Measurements from ENCODE around the gene POLD2. TPM values are rescaled to one million over a fixed set of nuclear protein-coding genes. Genes with fewer than 3 reads are reported as not detected.

The POLD2 gene
- total and polyA plus RNA-seq, 2 donors (not counting 3 experiments of a cell fraction or from before 2014, with no cell fraction given), result 96.5 to 122 TPM

GRCh38 chr7:44067064-44067951 lies 56.0 kb downstream of the POLD2 start:
- intact Hi-C loops (cut with micrococcal nuclease) (no loop called here), dilution Hi-C loops (cut with MboI; ENCODE audit: extremely low pct_ligation_motif_present, low sequenced_read_pairs) (no loop called here)
- H2AFZ ChIP-seq (ENCODE audit: low read depth, low read length), result no peak overlapping the region
- no peaks in the 10 kb centered on the region for H3K79me2 ChIP-seq (ENCODE audit: control insufficient read depth, insufficient read depth, low read length)
- no peaks in the 10 kb centered on the region for H3K9me1 ChIP-seq (replicated peaks; ENCODE audit: control insufficient read depth, extremely low read depth, insufficient read depth, low read length)
- H3K27me3 ChIP-seq (ENCODE audit: control insufficient read depth in 2 of 2, insufficient read depth in 2 of 2, low read length in 2 of 2), result peaks cover 2 to 13% of the 10 kb centered on the region in 2 experiments
- H3K4me1 ChIP-seq (ENCODE audit: control insufficient read depth, extremely low read depth, insufficient read depth, low read length), result peaks cover 3% of the 10 kb centered on the region
- DNase-seq (ENCODE audit: low read depth, low spot score) (no peak), FAIRE-seq (no peak)
- no peak overlapping the region for H3K4me3 ChIP-seq (replicated peaks in 1 of 3; ENCODE audit: insufficient read depth in 1 of 3, low read depth in 1 of 3, low read length in 3 of 3)
- H3K9me3 ChIP-seq (replicated peaks; ENCODE audit: control insufficient read depth, insufficient read depth, low read length), result no peaks in the 10 kb centered on the region
- peak; percentile 11 for TF ChIP-seq POLR2A (IDR thresholded peaks at IDR 0.05; ENCODE audit: low read depth, low read length)
- TF ChIP-seq, protein P1, sequence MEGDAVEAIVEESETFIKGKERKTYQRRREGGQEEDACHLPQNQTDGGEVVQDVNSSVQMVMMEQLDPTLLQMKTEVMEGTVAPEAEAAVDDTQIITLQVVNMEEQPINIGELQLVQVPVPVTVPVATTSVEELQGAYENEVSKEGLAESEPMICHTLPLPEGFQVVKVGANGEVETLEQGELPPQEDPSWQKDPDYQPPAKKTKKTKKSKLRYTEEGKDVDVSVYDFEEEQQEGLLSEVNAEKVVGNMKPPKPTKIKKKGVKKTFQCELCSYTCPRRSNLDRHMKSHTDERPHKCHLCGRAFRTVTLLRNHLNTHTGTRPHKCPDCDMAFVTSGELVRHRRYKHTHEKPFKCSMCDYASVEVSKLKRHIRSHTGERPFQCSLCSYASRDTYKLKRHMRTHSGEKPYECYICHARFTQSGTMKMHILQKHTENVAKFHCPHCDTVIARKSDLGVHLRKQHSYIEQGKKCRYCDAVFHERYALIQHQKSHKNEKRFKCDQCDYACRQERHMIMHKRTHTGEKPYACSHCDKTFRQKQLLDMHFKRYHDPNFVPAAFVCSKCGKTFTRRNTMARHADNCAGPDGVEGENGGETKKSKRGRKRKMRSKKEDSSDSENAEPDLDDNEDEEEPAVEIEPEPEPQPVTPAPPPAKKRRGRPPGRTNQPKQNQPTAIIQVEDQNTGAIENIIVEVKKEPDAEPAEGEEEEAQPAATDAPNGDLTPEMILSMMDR (IDR thresholded peaks at IDR 0.05; ENCODE audit: extremely low read depth in 1 of 2, insufficient read depth in 1 of 2, low read depth in 1 of 2, low read length in 2 of 2), result no peak
- H3K9ac ChIP-seq (replicated peaks; ENCODE audit: extremely low read depth, insufficient read depth, low read length), result no peak overlapping the region
- ChIA-PET CTCF (interaction anchor here (0.8 to 2.6 kb wide), 4 partner anchors 20 to 129 kb away, joined by 3 to 7 read pairs (median 3); no protein-coding TSS in a partner anchor), POLR2A (interaction anchor here (0.5 kb wide), 1 partner anchor 400 kb away, joined by 5 read pairs; no protein-coding TSS in a partner anchor)
- no peak overlapping the region for H3K4me2 ChIP-seq (ENCODE audit: insufficient read depth, low read length)
- BruUV-seq (replicated peaks), result no TSS peak
- no peak overlapping the region for H3K27ac ChIP-seq (ENCODE audit: insufficient read depth, low read depth, low read length)
- no peaks in the 10 kb centered on the region for H4K20me1 ChIP-seq (replicated peaks; ENCODE audit: control insufficient read depth, extremely low read depth, insufficient read depth, low read length)
- no peaks in the 10 kb centered on the region for H3K36me3 ChIP-seq (ENCODE audit: control insufficient read depth in 2 of 2, extremely low read depth in 1 of 2, insufficient read depth in 2 of 2, low read length in 2 of 2)

DNA sequence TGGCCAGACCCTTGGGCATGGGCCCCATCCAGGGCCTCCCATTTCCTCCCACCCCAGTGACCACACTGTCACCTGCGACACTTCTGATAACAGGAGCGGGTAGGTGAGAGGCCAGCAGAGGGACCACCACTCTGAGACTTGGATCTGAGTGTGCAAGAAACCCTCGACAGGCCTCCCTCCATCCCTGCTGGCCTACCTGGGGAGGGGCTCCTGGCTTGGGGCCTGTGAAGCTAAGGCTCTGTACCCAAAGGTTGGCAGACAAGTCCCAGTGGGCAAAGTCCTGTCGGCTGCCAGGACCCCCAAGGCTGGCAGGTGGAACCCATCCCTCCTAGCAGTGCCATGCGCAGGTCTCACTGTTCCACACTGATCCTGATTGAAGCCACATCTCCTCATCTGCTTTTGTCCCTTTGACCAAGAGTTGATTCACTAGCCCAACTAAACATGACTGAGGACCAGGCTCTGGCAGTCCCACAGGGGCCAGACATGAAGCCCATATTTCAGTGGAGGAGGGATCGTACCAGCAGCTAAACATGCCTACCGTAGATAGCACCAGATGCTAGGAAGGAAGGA lies 56.8 kb downstream of the POLD2 start:
- POLR2A ChIA-PET, result no interaction called here
- no peaks in the 10 kb centered on the region for H3K4me1 ChIP-seq (ENCODE audit: control insufficient read depth, extremely low read depth, insufficient read depth, low read length)
- no peak overlapping the region for H3K27ac ChIP-seq (ENCODE audit: insufficient read depth, low read depth, low read length)
- dilution Hi-C loops (cut with MboI; ENCODE audit: extremely low pct_ligation_motif_present, low sequenced_read_pairs), result no loop called here
- no peak overlapping the region for H3K4me3 ChIP-seq (replicated peaks in 1 of 3; ENCODE audit: insufficient read depth in 1 of 3, low read depth in 1 of 3, low read length in 3 of 3)
- no TSS peak for BruUV-seq (replicated peaks)
- CTCF ChIA-PET, result interaction anchor here (1.0 to 2.6 kb wide), 4 partner anchors 17 to 130 kb away, joined by 3 to 7 read pairs (median 3); no protein-coding TSS in a partner anchor
- no peaks in the 10 kb centered on the region for H3K9me3 ChIP-seq (replicated peaks; ENCODE audit: control insufficient read depth, insufficient read depth, low read length)
- intact Hi-C loops (cut with micrococcal nuclease), result no loop called here
- H3K27me3 ChIP-seq (ENCODE audit: control insufficient read depth in 2 of 2, insufficient read depth in 2 of 2, low read length in 2 of 2), result peaks cover 2 to 13% of the 10 kb centered on the region in 2 experiments
- DNase-seq (ENCODE audit: low read depth, low spot score) (no peak), FAIRE-seq (no peak)
- H4K20me1 ChIP-seq (replicated peaks; ENCODE audit: control insufficient read depth, extremely low read depth, insufficient read depth, low read length), result no peaks in the 10 kb centered on the region
- H3K36me3 ChIP-seq (ENCODE audit: control insufficient read depth in 2 of 2, extremely low read depth in 1 of 2, insufficient read depth in 2 of 2, low read length in 2 of 2), result peaks cover 0 to 2% of the 10 kb centered on the region in 2 experiments
- TF ChIP-seq EZH2 (IDR thresholded peaks at IDR 0.05; ENCODE audit: borderline replicate concordance, low read depth, low read length, severe bottlenecking) (no peak), MAX (IDR thresholded peaks at IDR 0.05; ENCODE audit: insufficient read depth, insufficient read length) (no peak), GATA2 (IDR thresholded peaks at IDR 0.05; ENCODE audit: insufficient read depth, insufficient read length, low read depth, low read length) (no peak), POLR2AphosphoS5 (IDR thresholded peaks at IDR 0.05; ENCODE audit: insufficient read depth, low read depth, low read length) (no peak), MYC (IDR thresholded peaks at IDR 0.05; ENCODE audit: low read depth, low read length) (no peak), POLR2A (IDR thresholded peaks at IDR 0.05; ENCODE audit: low read depth, low read length) (no peak), JUN (IDR thresholded peaks at IDR 0.05; ENCODE audit: borderline replicate concordance, insufficient read depth, insufficient read length, low read depth) (no peak), FOS (IDR thresholded peaks at IDR 0.05; ENCODE audit: borderline replicate concordance, insufficient read depth, low read length) (no peak)
- TF ChIP-seq, protein P1 (IDR thresholded peaks at IDR 0.05; ENCODE audit: extremely low read depth in 1 of 2, insufficient read depth in 1 of 2, low read depth in 1 of 2, low read length in 2 of 2), result no peak
- no peak overlapping the region for H3K4me2 ChIP-seq (ENCODE audit: insufficient read depth, low read length)
- no peak overlapping the region for H3K9ac ChIP-seq (replicated peaks; ENCODE audit: extremely low read depth, insufficient read depth, low read length)
- no peaks in the 10 kb centered on the region for H3K79me2 ChIP-seq (ENCODE audit: control insufficient read depth, insufficient read depth, low read length)
- H3K9me1 ChIP-seq (replicated peaks; ENCODE audit: control insufficient read depth, extremely low read depth, insufficient read depth, low read length), result no peaks in the 10 kb centered on the region
- H2AFZ ChIP-seq (ENCODE audit: low read depth, low read length), result no peak overlapping the region
